Effector memory CD8-positive, alpha-beta T cell (primary cell): ENCODE measurements around the gene HIVEP2.
A peak's percentile ranks its signal among the peaks of the same experiment; 100 is the strongest.

Experiments
- ATAC-seq: fragments of 150-1000 bp; cut with Tn5 transposase; replicated peaks from 2 replicates; pipeline ENCODE4 v1.10.0; 2021; ENCODE audit warnings: mild to moderate bottlenecking, moderate library complexity
- DNase-seq, 3 experiments: peaks; one replicate each; pipeline ENCODE4 v3.0.0; 2021
- H3K27ac Mint-ChIP-seq, 2 donors: one replicate each; pipeline ENCODE4 v1.8.0; 2022; ENCODE audit warnings: mild to moderate bottlenecking in 2 of 2, mixed read lengths in 2 of 2, moderate library complexity in 2 of 2
- H3K27me3 Mint-ChIP-seq, 2 donors: one replicate each; pipeline ENCODE4 v1.8.0; 2022; ENCODE audit warnings: mixed read lengths in 2 of 2
- H3K36me3 Mint-ChIP-seq: one replicate; pipeline ENCODE4 v1.8.0; 2022; ENCODE audit warnings: mild to moderate bottlenecking, moderate library complexity, mixed read lengths; ENCODE audit not compliant: insufficient read depth
- H3K4me1 Mint-ChIP-seq, 2 donors: one replicate each; pipeline ENCODE4 v1.8.0; 2022; ENCODE audit warnings: low read depth in 2 of 2, mixed read lengths in 2 of 2
- H3K4me3 Mint-ChIP-seq, 2 donors: one replicate each; pipeline ENCODE4 v1.8.0; 2022; ENCODE audit warnings: mild to moderate bottlenecking in 2 of 2, mixed read lengths in 2 of 2, moderate library complexity in 2 of 2
- H3K9me3 Mint-ChIP-seq, 2 donors: one replicate each; pipeline ENCODE4 v1.8.0; 2022; ENCODE audit warnings: mixed read lengths in 2 of 2

Gene HIVEP2

DNA sequence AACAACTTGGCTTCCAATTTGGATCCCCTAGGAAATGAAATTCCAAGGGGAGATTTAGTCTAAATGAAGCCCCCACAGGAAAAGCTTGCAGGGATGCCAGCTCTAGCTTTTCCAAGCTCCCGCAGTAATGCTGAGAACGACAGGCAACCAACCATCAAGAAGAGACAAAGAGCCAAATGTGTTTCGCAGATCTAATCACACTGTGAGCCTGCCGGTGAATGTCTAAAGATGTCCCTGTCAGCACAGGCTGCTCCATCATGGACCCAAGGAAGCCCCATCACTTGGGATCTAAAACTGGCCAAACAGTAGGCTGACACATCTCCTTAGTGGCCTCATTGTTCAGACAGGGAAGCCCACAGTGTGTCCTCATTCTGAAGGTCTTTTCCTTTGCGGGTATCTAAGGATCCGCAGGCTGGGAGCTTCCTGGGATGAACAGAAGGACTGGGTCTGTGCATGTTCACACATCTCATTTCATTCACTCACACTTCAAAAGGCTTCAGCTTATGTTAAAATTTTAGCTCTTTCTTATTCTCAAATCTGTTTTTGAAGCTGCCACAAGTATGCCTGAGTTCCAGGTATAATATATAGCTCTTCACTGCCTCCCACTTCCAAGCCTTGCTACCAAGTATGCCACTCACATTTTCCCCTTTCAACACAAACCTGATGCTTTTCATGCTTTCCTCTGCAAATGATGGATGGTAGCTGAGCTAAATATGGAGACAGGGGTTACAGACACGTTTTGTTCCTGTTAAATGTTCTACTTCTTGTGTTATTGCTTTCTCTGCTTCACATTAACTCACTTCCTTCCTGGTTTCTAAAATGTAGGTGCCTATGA lies 229.8 kb downstream of the HIVEP2 start:
- DNase-seq (no peak), ATAC-seq (no peak)
- peaks cover 5 to 17% of the 10 kb centered on the region in 2 donors for H3K9me3 Mint-ChIP-seq
- H3K4me3 Mint-ChIP-seq: no peak overlapping the region
- H3K27ac Mint-ChIP-seq: no peak overlapping the region
- H3K36me3 Mint-ChIP-seq: peaks cover 3% of the 10 kb centered on the region
- H3K27me3 Mint-ChIP-seq: peaks cover 7 to 17% of the 10 kb centered on the region in 2 donors
- H3K4me1 Mint-ChIP-seq: no peaks in the 10 kb centered on the region

DNA sequence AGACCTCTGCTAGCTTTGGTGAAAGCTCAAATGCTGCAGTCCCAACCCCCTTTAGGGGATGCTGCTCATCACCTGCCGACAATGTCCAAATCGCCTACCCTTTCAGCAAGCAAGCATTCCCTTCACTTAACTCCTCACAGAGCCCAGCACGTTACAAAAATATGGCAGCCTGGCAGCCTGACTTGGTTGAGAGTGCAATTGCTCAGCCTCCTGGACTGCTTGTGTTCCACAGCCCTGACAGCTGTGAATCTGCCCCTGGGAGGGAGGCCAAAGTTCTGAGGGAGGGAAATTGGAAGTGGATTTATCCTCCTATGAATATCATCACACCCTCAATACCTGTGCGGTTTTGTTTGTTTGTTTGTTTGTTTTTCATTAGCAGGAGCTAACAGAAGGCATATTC lies 231.0 kb downstream of the HIVEP2 start:
- ATAC-seq: no peak
- Mint-ChIP-seq H3K9me3 (peaks cover 4 to 6% of the 10 kb centered on the region in 2 donors), H3K27me3 (peaks cover 0 to 11% of the 10 kb centered on the region in 2 donors)

DNA sequence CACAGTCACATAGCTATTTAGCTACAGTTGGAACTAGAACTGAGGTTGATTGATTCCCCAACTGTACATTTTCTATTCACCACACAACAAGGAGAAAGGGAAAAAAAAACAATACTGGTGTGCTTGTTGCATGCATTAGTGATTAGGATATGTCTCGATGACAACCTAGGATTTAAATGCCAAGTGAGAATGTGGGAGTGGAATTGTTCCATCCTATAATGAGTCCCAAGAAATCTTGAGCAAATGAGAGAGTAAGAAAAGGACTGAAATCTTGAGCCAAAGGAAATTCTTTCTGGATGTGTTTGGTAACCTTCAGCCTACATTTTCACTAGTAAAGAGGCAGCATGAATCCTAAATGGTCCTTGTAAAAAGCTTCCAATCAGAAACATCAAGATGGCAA lies 232.7 kb downstream of the HIVEP2 start:
- DNase-seq (no peak), ATAC-seq (no peak)
- H3K36me3 Mint-ChIP-seq: no peaks in the 10 kb centered on the region
- H3K27ac Mint-ChIP-seq: no peak overlapping the region
- no peaks in the 10 kb centered on the region for H3K9me3 Mint-ChIP-seq
- H3K27me3 Mint-ChIP-seq: peaks cover 0 to under 1% of the 10 kb centered on the region in 2 donors
- H3K4me3 Mint-ChIP-seq: no peak overlapping the region
- H3K4me1 Mint-ChIP-seq: no peaks in the 10 kb centered on the region

More for the DNA sequence above, 231.0 kb downstream of the HIVEP2 start:
- Mint-ChIP-seq H3K4me3 (no peak overlapping the region), H3K4me1 (no peaks in the 10 kb centered on the region), H3K36me3 (peaks cover 1% of the 10 kb centered on the region), H3K27ac (no peak overlapping the region)
- DNase-seq: no peak

DNA sequence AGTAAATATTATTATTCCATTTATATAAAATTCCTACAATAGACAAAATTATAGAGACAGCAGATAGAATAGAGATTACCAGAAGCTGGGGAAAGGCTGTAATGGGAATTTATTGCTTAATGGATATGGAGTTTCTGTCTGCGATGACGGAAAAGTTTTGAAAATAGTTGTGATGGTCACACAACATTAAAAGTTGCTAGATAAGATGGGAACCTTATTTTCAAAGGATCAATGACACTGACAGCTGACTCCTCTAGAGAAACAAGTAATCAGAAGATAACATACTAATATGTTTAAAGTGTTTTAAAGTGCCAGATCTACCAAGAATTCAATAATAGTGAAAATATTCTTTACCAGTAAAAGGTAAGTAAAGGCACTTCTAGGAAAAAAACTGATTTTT lies 236.3 kb downstream of the HIVEP2 start:
- no peak overlapping the region for H3K27ac Mint-ChIP-seq

DNA sequence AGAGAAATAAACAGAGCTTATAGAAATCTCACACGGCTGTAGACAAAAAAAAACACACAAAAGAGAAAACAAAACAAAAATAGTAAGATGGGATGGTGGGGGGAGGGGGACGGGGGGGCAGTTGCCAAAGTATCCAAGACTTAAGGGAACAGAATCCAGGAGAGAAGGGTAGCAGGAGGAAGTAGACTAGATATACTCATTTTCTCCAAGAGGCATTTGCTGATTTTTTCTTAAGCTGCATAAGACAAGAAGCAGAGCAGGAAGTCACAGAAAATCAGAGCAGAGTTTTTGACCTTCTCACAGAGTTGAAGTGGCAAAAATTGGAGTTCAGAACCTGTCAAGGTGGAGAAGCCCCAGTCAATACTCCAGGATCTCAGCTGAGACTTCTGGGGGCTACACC lies 237.7 kb downstream of the HIVEP2 start:
- Mint-ChIP-seq H3K9me3 (no peaks in the 10 kb centered on the region), H3K4me3 (no peak overlapping the region), H3K36me3 (no peaks in the 10 kb centered on the region), H3K4me1 (peaks cover 0 to 3% of the 10 kb centered on the region in 2 donors), H3K27ac (no peak overlapping the region), H3K27me3 (no peaks in the 10 kb centered on the region)
- ATAC-seq: no peak
- DNase-seq: no peak

More for the DNA sequence above, 236.3 kb downstream of the HIVEP2 start:
- Mint-ChIP-seq H3K4me3 (no peak overlapping the region), H3K27me3 (no peaks in the 10 kb centered on the region), H3K36me3 (no peaks in the 10 kb centered on the region), H3K4me1 (peaks cover 0 to 3% of the 10 kb centered on the region in 2 donors), H3K9me3 (no peaks in the 10 kb centered on the region)
- no peak for ATAC-seq
- DNase-seq: no peak

DNA sequence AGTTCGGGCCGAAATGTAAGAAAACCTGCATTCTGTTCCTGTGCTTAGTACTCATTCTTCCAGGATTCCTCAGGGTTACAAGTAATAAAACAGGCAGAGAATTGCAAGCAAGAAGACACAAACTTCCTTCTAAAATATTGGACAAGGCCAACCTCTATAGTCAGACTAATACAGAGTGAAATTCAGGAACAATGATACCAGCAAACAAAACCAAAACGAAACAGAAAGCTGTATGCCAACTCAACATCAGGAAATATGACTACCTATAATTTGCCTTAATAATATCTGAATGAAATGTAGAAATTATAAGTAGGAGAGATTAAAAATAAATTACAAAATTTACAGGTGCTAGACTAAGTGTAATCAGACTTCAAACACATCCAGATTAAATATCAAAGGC lies 238.8 kb downstream of the HIVEP2 start:
- Mint-ChIP-seq H3K27me3 (no peaks in the 10 kb centered on the region), H3K36me3 (no peaks in the 10 kb centered on the region), H3K4me3 (peak overlapping the region; percentile 7 to 28), H3K4me1 (peaks cover 0 to 3% of the 10 kb centered on the region in 2 donors), H3K9me3 (no peaks in the 10 kb centered on the region), H3K27ac (no peak overlapping the region)
- DNase-seq (no peak), ATAC-seq (no peak)

DNA sequence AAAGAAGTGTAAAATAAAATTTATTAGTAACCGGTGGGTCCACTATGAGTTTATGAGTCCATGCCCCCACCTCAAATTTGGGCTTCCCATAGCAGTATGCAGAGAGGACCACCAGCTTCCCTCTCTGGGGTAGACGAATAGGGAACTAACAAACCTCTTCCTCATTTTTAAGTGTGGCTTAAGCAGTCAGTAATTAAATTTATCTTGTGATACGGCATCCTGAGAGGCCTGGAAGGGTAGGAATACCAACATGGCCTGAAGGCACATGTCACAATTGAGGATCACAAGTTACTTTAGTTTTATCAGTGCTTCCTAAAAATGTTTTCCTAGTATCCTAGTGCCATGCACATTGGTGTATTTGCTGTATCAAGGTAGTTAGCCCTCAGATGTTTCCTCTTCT lies 239.9 kb downstream of the HIVEP2 start:
- Mint-ChIP-seq H3K9me3 (no peaks in the 10 kb centered on the region), H3K4me1 (peaks cover 0 to 3% of the 10 kb centered on the region in 2 donors), H3K27me3 (no peaks in the 10 kb centered on the region), H3K27ac (no peak overlapping the region), H3K4me3 (no peak overlapping the region), H3K36me3 (peaks cover 3% of the 10 kb centered on the region)
- DNase-seq (no peak), ATAC-seq (no peak)

DNA sequence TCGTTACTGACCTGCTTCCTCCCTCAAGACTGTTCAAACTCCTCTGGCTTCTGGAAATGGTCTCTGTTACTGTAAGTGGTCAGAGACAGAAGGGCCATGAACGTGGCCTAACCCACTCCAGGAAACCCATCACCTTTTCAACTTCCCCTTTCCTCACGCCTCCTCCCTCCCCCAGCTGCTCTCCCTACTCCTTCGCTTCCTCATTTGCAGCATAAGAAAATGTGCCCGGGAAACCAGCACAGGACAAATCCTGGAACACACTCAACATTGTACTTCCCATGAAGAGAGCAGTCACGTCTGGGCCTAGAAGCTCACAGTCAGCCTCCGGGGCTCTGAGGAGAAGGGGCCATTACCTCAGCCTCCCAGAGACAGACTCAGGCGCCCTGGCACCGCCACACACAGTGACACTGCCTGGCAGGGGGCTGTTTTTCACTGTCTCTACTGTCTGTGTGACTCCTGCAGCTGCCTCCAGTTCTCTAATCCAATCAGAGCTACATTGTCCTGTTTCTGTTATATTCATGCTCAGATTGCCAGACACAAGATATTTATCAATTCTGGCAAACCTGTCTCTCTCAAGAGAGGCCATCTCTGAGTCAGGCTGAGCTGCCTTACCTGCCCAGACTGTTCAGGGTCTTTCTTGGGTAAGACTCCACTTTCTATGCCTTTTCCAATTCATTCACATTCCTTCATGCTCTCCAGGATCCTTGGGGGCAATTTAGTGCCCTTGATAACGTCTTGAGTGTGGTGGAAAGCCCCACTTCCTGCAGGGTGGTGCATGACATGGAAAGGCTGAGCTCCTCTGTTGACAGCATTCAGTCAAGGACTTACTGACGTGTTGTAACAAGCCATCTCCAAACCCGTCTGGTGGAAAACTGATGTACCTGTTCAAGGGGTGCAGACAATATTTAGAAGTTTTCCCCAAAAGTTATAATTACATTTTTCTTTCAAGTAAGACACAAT lies 242.2 kb downstream of the HIVEP2 start:
- DNase-seq (no peak), ATAC-seq (no peak)
- H3K36me3 Mint-ChIP-seq: peaks cover 3% of the 10 kb centered on the region
- H3K27me3 Mint-ChIP-seq: no peaks in the 10 kb centered on the region
- no peak overlapping the region for H3K27ac Mint-ChIP-seq
- H3K4me1 Mint-ChIP-seq: peaks cover 0 to 3% of the 10 kb centered on the region in 2 donors
- no peaks in the 10 kb centered on the region for H3K9me3 Mint-ChIP-seq
- no peak overlapping the region for H3K4me3 Mint-ChIP-seq
